HS-5 (cell line): ENCODE data around the gene NR6A1.
A peak's percentile ranks its signal among the peaks of the same experiment; 100 is the strongest.
"Not testable (repeated sequence)": the region's sequence is repeated elsewhere in the genome, so short reads cannot be mapped to it uniquely, and the experiment has no call there.

ENCODE experiments used
- DNase-seq: peaks from one replicate; pipeline ENCODE4 v3.0.0-alpha.2; 2012; ENCODE audit warnings: low read depth

The NR6A1 gene

DNA sequence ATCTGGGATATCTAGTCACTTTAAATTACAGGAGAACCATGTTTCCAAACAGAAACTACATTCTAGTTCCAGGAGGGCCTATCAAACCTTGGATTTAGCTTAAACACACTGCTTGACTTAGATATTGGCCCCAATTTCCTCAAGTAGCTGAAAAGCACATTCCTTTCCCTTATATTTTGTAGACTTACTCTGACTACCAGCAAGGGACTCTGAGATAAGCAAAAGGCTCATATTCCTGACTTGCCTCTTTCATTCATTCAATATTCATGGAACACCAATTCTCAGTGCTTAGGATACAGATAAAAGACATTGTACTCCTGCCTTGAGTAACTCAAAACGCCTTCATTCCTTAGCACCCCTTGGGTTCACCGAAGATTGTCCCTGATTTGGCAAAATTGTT lies 11.8 kb downstream of the NR6A1 start:
- no peak for DNase-seq

DNA sequence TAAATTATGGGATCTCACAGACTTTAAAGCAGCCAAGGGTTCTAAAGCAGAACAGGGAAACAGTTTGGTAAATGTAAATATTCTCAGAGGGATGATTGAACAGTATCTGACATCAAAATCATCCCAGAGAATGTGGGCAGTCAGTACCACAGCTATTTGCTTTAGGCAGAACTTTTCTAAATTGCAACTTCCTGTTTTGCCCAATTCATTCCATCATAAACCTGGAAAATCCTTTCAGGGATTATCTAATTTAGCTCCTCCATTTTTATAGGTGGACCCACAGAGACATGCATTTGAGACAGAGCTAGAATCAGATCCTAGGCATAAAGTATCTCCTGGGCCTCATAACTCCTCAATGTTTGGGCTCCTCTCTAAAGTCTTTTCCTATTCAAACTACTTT lies 12.4 kb downstream of the NR6A1 start:
- DNase-seq: no peak

DNA sequence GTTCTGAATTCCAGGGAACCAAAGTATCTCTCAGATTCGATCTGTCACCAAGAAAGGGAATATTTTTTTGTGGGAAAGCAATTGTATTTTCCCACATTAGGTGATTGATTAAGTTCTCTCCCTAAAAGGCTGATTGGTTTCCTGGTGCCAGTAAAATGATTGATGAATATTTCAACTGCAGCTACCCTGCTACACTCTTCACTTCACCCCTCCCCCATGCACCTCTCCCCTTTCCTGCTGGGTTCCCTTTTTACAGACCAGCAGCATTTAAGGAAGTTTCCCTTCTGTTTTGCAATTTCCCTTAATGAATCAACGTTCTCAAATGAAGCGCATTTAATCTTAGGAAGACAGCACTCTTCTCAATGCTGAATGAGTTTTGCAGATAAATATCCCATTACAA lies 13.1 kb downstream of the NR6A1 start:
- DNase-seq: no peak

DNA sequence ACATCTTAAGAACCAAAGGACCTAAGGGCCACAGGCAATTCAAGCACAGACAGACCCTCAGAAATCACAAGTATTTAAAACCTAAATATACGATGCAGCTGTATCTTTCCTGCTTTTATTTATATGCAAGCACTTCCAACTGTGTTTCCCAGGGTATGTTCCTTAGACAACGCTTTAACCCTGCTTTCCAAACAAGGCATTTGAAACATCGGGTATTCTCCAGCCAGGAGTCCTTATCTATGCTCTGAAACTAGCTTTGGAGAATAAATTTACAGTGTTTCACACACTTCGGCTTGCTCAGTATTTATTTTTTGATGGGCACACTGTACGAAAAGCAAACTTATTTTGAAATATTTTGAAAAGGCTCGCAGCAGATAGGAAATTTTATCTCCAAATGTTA lies 13.5 kb downstream of the NR6A1 start:
- no peak for DNase-seq

DNA sequence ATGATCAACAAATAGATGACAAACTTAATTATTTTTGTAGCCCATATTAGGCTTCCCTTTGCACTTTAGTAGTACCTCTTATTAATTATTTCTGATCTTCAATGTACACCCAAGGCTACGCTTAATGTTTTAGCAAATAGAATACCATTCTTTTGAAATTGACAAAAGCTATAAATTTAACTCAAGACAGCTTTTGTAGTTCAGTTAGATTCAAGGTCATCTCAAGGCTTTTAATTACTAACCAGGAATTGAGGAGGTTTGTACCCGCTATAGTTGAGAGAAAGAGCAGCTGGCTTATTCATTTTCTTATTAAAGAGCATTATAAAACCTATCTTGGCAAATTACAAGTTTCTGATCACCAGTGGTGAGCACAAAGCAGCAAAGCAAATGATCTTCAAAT lies 15.1 kb downstream of the NR6A1 start:
- no peak for DNase-seq

DNA sequence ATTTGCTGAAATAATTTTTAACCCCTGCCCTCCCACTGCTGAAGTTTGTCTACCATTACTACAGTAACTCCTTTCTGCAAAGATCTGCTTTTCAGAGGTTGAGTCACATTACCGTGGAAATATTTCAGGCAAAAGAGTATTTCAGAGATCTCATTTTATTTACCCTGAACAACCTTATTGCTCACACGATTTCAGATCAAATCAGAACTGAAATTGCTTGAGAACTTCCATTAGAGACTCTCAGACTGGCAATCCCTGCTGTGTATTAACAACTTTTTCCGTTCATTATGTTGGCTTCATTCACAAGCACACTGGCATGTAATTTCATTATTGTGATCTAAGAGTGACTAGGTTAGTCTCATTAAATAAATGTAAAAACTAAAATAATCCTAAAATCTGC lies 16.1 kb downstream of the NR6A1 start:
- no peak for DNase-seq

DNA sequence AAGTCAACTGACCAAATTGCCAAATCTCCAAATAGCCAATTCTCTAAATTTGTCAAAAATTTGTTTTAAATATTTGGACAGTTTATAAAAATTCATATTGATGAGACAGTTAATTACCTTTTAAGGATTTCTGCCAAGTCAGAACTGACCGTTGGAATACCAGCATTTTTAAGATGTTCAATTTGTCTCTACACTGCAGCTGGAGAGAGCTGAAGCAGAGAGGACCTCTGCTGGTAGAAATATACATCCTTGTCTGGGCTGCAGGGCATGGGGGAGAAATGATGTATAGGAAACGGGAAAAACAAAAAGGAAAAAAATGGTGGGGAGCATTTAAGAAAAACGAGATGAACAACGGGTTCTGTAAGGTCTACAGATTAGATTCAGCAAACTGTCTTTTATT lies 16.8 kb downstream of the NR6A1 start:
- no peak for DNase-seq

DNA sequence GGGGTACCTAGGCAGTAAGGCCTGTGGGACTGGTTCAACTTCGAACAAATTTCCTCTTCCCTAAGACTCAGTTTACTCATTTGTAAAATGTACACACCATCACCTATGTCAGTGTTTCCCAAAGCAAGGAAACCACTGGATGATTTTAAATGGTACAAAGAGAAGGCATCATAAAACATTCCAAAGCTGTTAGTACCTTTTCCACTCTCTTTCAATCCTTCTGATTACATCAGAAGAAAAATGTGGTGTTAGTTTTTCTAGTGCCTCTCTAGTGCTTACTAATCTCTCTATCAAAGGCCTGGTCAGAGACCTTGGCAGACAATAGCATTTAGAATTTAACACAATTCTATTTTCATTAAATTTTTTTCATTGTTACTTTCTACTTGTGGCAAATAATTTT lies 18.1 kb downstream of the NR6A1 start:
- DNase-seq: peak; percentile 68

DNA sequence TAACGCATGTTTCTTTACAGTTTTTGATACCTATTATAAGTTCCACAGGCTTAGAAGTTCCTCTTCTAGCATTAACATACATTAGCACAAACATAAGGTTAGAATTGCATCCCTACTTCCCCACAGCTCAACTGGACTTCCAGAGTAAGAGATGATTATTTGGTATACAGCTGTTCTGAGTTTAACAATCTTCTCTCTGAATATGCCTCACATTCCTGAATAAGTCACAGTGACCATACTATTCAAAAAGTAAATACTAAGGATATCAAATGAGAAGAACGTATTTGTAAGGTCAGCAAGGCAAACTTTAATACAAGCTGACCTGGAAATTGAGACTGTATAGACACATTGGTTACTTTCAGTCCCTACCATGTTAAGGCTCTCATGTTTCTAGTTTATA lies 21.3 kb downstream of the NR6A1 start:
- no peak for DNase-seq

DNA sequence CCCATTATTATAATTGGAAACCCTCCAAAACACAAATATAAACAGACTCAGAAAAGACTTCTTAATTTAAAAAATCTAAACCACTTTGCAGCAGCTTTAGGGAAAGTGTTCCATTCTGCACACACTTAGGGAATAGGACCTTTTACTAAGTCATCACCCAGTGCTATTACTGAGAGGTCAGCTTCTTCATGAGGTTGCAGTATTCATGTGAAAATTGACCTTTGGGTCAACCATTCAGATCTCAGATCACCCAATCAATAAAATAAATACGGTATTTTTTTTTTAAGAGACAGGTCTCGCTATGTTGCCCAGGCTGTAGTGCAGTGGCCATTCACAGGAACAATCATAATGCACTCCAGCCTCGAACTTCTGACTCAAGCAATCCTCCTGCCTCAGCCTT lies 21.8 kb downstream of the NR6A1 start:
- DNase-seq: no peak

DNA sequence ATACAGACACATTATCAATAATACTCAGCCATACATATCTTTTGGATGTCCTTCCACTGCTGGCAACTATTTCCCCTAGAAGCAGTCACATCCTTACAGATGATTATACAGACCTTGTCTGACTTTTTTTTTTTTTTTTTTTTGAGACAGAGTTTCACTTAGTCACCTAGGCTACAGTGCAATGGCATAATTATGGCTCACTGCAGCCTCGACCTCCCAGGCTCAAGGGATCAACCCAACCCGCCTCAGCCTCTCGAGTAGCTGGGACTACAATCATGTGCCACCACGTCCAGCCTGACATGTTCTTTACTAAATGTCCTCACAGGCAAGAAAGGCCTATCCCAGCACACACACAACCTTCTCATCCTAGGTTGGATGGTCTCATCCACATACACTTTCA lies 24.0 kb downstream of the NR6A1 start:
- DNase-seq: no peak

DNA sequence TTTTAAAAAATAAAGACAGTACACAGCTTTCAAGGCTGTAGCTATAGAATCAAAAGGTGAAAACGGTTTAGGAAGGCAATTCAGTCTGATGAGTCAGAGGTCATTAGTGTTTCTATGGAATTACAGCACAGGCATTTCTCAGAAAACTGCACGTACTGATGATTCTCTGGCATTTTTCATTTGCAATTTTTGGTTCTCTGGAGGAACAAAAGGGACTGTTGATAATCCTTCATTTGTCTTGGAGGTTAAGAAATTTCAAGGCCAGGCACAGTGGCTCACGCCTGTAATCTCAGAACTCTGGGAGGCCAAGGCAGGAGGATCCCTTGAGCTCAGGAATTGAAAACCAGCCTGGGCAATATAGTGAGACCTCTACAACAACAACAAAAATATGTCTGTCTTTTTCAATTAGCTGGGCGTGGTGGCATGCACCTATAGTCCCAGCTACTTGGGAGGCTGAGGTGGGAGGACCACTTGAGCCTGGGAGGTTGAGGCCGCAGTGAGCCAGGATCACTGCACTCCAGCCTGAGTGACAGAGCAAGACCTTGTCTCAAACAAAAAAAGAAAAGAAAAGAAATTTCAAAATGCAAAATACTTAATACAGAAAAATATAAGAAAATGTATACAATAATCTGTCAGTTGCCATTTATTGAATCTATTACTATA lies 27.3 kb downstream of the NR6A1 start:
- no peak for DNase-seq

DNA sequence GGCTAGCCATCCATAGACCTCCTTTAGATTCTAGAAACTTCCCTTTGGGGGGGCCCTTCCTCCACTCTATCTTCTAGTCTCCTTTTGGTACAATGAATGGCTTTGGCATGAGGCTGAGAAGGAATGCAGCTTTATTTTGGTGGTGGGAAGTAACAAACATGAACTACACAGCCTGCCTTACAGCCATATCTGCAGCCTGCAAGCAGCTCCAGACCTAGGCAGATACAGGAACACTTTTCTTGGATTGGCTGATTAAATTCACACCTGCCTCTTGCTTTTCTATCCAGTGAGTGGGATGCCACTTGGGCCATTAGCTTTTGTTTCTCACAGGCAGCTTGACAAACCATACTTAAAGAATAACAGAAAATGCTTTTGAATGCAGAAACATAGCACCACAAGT lies 28.2 kb downstream of the NR6A1 start:
- DNase-seq: no peak

DNA sequence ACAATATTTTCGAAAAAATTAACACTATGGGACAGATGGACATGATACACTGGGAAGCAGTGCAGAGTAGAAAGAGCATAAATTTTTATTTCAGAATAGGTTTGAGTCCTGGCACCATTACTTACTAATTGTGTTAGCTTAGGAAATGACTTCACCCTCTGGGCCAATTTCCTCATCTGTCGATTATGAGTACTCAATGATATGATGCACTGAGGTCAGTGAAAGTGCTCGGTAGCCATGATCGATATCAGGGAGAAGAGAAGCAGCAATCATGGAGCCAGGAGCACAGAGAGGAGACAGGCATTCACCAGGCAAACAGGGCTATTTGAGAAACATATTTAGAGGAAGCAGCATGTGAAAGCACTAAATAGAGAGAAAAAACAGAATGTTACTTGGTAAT lies 29.4 kb downstream of the NR6A1 start:
- no peak for DNase-seq

DNA sequence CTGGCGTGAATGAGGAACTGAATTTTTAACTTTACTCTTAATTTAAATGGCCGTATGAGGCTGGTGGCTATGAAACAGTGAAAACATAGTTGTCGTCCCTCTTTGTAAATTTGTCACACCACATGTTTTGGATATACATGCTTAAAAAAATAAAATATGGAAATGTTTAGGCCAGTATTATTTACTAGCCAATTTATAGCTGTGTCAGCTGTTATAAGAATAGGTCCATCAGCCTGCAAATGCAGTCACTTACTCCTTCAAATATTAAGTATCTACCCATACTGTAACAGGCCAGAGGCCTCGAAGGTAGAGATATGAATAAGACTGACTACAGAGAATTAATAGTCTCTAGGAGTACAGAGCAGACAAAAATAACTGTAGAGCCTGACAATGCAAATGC lies 30.0 kb downstream of the NR6A1 start:
- no peak for DNase-seq

DNA sequence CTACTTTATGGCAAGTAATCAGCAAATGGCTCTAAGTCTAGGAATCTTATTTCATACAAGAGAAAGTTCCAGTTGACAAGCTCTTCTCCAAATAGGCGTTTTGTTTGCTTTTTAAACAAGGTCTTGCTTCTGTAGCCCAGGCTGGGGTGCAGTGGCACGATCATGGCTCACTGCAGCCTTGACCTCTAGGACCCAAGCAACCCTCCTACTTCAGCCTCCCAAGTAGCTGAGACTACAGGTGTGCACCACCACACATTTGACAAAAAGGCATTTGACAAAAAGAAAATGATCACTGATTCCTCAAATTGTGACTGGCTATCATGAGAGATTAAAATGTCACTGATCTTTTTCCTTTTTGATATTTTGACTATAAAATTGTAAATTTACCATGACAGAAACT lies 31.8 kb downstream of the NR6A1 start:
- no peak for DNase-seq

DNA sequence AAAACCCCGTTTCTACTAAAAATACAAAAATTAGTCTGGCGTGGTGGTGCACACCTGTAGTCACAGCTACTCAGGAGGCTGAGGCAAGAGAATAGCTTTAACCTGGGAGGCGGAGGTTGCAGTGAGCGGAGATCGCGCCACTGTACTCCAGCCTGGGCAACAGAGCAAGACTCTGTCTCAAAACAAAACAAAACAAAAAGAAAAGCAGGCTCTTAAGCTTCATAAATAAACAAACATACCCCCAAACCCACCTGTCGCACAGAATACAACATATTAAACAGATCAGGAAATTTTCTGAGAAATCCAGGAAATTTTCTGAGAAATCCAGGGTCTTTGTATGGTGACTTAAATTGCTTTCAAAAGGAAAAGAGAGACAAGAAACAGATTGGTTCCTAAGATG lies 33.0 kb downstream of the NR6A1 start:
- DNase-seq: not testable (repeated sequence)

DNA sequence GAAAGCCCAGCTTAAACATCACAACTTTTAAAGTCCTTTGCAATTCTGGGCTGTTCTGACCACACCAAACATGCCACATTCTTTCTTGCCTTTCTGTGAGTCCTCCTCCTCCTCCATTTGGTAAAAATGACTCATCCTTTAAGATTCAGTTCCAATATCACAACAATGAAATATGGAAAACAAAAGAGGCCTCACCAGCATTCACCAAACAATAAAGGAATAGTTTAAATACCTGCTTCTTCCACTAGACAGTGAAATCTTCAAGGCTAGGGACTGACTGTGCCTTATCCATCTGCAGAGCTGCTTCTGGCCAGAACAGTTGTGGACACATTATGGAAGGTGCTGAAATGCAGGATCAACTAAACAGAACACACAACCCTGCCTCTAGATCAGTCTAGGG lies 36.0 kb downstream of the NR6A1 start:
- DNase-seq: no peak

DNA sequence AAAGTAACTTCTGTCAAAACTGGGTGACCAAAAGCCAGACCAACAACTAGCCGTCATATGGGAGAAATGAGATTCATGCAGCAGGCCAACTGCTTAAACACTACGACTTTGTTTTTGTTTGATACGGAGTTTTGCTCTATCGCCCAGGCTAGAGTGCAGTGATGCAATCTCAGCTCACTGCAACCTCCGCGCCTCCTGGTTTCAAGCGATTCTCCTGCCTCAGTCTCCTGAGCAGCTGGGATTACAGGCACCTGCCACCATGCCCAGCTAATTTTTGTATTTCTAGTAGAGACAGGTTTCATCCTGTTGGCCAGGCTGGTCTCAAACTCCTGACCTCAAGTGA lies 36.4 kb downstream of the NR6A1 start:
- not testable (repeated sequence) for DNase-seq

DNA sequence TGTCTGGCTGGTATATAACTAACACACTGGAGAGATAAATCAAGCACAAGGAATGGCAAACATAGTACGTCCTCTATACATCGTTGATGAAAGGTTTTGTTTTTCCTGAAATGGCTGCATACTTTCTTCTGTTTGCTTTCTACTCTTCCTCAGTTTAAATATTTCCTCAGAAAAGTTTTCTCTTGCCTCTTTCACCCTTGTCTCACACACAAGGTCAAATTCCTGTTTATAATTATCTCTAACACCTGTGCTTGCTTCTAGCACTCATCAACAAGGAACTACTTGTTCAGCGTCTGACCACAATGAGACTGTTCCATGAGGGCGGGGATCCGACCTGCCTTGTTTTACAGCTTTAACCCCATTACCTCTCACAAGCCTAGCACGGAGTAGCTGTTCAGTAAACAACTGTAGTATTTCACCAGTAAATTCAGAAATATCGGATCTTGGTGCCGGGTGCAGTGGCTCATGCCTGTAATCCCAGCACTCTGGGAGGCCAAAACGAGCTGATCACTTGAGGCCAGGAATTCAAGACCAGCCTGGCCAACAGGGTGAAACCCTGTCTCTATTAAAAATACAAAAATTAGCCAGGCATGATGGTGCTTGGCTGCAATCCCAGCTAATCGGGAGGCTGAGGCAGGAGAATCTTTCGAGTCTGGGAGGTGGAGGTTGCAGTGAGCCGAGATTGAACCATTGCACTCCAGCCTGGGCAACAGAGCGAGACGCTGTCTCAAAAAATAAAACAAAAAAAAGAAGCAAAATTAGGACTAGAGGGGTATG lies 37.0 kb downstream of the NR6A1 start:
- no peak for DNase-seq

DNA sequence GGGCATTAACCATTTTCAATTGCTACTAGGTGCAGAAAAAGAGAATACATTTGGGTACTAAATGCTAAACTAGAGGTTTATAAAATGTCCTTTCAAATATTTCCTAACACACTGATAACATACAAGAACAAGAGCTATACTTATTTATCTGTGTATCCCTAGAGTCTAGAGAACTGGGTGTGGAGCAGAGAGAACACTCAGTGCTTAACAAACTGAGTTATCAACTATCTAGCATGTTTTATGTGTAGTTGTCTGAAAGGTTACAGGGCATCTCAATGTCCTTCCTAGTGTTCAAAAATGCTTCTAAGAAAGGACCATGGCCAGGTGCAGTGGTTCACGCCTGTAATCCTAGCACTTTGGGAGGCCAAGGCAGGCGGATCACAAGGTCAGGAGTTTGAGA lies 40.3 kb downstream of the NR6A1 start:
- no peak for DNase-seq

DNA sequence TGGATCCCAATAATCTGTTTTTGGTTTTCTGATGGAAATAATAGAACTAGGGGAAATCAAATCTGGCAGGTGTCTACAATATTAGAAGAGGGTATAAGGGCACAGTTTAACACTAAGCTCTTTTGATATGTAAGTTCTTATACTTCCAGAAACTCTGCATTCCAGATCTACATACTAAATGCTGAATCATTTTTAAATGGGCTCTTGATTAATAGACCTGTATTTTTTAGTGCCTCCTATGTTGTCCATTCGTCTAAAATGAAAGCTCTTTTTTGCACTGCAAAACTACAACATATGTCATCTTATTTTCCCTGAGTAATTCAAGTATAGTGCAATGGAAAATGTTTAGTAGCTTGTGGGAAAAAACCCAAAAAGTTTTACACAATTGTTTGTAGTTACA lies 44.2 kb downstream of the NR6A1 start:
- DNase-seq: no peak

DNA sequence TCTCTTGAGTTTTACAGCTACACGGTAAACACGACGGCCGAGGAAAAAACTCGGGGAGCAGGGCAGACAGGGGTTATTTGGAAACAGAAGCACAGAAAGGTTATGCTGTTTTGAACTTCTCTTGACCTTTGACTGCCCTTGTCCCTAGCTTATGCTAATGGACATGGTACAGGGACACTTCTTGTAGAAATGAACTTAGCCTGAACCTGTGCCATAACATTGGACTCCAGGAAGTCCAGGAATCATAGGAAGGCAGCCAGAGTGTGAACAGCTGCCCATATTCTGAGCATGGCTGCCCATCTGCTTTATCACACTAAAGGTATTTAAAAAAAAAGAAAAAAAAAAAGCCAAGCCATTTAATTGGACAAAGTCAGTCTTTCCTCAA lies 46.1 kb downstream of the NR6A1 start:
- no peak for DNase-seq

DNA sequence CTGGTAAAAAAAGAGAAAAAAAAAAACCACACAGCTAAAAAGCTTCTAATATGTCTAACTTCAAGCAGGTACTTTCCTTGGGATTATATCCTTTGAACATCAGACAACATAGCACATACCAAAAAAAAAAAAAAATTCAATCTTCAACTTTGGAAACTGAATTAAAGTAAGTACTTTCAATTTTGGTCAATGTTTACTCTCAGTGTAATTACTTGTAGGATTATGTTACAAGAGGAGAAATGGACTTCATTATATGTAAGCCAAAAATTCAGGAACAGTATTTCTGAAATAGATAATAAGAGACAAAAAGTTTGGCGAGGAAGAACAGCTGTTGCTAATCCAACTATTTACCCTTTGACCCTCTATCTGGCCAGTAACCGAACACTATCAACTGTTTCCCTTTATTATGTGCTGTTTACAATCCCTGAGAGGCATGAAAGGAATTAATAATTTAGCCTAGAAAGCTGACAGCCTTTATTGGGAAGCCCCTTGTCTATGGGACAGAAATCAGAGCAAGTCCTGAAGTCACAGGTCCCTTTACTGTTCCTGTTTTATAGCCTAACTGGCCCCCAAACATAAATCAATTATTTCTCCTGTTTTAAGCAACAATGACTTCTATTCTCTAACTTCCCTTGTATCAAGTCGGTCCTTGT lies 46.6 kb downstream of the NR6A1 start:
- no peak for DNase-seq
